Stimulated activated CD8-positive, alpha-beta memory T cell treated with anti-CD3 and anti-CD28 coated beads, Interleukin-4, amount 100 ng/mL, for 4 hours (primary cell): ENCODE results near the gene PROP1.
"Not testable (repeated sequence)": the region's sequence is repeated elsewhere in the genome, so short reads cannot be mapped to it uniquely, and the experiment has no call there.

ENCODE experiments used
- DNase-seq, 2 donors: peaks; one replicate each; pipeline ENCODE4 v3.0.0-alpha.2; 2020; ENCODE audit warnings: low read depth in 2 of 2, low spot score in 1 of 2

PROP1 gene

DNA sequence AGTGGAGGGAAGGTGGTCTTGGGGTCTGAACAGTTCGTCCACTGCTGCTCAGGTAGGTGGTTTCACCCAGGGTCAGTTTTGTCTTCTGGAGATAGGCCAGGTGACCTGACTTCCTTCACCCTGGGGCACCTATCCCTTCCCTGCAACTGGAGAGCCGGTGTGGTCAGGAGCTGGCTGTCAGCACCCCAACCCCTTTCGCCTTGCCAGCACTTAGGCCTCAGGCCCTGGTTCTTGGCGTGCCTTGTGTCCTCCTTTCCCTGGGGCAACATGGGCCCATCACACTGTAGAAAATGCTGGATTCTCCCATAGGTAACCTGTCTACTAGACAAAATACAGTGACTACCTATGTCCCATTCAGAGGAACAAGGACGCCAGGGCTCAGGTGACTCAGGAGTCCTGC is 13.1 kb downstream of the PROP1 start:
- no peak for DNase-seq

DNA sequence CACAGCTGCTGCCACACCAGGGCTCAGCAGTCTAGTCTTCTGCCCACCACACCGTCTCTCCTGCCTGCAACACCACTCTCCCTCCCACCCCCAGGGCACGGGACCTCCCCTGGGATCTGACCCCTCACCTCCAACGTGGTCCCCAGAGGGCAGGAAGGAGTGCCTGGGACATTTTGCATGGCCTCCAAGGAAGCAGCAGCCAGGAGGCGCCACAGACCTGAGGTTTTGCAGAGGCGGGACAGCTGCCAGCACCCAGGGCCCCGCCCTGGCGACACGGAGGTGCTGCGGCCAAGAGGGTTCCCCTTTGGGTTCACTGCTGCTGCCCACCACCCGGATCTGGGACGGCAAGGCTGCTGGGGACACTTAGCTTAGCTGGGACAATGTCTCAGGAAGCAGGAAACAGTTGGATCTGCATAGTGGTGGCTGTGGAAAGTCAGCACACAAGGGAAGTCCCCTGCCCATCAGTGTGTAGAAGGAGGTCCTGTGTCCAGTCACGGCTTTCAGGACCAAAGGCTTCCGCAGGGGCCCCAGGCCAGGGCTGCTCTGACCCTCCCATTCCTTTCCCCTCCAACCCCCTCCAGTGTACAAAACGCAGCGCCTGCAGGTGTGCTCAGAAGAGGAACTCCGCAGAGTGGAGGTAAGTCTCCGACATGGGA is 13.8 kb downstream of the PROP1 start:
- DNase-seq: no peak

DNA sequence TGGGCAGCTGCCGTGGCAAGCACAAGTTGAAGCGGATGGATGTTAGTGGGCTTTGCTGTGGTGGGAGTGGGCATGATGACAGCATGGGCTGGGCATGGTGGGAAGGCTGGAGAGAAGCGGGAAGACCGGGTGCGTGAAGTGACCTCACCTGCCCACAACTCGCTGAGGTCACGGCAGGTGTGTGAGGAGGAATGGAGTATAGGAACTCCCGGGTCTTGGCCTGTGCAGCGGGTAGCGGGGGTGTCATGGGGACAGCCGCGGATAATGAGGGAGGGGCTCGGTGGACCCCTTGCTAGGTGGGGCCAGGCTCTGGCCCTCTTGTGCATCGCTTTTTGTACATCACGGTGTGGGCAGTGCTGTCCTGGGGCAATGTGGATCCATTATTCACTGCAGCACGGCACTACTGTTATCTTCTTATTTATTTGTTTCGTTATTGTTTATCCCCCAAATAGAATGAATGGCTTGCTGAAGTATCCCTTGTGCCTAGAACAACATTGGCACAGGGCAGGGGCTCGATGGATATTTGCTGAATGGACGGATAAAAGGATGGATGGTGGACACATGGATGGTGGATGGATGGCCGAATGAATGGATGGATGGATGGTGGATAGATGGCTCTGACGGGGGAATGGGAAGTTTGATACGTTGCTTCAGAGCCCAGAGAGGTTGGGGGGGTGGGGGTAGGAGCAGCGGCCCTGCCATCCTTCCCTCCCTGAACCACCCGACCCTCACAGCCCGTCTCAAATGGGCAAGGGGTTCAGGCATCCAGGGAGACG is 14.6 kb downstream of the PROP1 start:
- no peak for DNase-seq

DNA sequence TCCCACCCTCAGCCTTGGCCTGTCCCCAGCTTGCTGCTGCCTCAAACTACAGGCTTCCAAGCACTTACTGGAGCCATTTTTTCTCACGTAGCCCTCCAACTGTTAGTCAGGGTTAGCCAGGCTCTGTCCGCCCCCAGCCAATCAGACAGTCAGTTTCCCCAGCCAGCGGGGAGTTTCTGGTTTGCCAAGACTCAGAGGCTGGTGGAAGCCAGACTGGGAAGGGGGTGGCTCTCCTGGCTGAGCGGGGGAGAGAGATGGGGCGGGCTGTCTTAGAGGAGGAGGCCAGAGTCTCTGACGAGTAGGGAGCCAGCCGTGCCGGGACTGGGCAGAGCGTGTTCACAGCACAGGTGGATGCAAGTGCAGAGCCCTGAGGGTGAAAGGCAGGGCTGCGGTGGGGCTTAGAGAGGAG is 15.3 kb downstream of the PROP1 start:
- DNase-seq: no peak

DNA sequence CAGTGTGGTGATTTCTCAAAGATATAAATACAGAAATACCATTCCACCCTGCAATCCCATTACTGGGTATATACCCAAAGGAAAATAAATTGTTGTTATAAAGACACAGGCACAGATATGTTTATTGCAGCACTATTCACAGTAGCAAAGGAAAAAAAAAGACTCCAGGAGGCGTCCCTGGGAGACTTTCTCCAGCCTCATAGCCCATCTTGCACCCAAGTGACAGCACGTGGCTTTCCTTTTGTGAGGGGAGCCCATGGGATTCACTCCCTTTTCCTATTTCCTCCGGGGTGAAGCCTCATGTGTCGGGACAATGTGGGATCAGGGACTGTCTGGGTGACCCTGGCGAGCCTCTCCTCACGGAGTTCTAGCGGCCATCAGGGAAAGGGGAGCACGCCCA is 18.4 kb downstream of the PROP1 start:
- not testable (repeated sequence) for DNase-seq

DNA sequence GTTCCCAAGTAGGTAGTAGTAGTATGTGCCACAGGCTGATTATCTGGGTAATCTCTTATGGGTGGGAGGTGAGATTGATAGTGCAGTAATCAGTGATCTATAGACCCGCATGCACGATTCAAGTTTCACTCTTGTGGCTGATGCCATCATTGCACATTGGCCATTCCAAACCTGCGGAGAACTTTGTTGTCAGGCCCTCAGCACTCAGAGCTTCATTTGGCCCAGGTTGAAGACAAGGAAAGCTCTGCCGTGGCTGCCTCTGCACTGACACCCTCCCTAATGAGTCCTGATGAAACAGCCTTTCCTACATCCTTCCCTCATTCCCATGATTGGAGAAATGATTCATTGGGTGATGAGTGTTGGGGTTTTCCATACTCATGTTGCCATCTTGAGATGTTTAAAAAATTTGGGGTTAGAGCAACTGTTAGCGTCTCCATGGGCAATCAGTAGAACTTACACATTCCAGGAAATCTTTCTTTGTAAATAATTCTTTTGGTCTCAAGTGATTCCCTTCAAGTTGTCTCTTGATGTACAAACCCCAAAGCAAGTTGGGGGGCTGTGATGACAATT is 22.9 kb downstream of the PROP1 start:
- no peak for DNase-seq

DNA sequence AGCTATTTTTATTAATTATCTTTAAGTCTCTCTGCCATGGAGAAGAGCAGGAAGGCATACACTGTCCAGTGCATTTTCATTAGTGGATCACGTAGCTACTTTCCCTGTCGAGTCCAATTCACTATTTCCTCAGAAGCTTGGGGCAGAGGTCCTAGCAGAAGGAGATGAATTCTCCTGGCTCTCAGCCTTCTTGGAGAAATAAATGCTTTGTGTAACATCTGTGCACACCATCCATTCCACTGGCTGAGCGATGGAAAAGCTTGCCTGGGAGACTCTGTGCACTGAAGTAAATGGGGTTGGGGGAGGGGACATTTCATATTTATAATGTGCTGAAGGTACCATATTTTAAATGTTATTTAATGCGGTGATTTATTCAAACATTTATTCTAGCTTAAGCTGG is 23.4 kb downstream of the PROP1 start:
- no peak for DNase-seq

DNA sequence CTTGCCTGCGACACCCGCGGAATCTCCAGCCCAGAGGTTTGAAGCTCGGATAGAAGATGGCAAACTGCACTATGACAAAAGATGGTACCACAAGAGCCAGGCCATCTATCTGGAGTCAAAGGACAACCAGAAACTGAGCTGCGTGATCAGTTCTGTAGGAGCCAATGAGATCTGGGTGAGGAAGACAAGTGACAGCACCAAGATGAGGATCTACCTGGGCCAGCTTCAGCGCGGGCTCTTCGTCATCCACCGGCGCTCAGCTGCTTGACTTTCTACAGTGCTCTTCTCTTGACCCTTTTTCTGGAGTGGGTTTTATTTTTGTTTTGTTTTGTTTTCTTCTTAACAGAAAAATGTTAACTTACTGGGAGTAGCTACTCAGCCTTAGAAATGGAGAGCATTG is 24.0 kb downstream of the PROP1 start:
- not testable (repeated sequence) for DNase-seq

DNA sequence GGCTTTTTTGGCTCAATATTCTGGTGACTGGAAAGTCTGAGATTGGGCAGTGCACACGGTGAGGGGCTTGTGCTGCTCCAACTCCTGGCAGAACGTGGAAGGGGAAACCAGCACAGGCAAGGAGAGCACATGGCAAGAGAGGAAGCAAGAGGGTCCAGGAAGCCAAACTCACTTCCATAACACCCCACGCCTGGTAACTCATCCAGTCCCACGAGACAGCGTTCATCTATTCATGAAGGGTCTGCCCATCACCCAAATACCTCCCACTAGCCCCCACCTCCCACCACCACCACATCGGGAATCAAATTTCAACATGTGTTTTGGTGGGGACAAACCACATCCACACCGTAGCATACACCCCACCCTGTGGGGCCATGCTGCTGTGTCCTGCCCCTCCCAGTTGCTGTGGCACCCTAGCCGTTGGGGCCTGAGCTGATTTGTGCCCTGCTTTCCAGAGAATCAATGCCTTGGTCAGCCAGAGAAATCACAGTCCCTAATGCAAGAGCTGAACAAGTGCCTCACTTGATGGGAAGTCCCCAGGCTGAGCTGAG is 27.3 kb downstream of the PROP1 start:
- DNase-seq: no peak

DNA sequence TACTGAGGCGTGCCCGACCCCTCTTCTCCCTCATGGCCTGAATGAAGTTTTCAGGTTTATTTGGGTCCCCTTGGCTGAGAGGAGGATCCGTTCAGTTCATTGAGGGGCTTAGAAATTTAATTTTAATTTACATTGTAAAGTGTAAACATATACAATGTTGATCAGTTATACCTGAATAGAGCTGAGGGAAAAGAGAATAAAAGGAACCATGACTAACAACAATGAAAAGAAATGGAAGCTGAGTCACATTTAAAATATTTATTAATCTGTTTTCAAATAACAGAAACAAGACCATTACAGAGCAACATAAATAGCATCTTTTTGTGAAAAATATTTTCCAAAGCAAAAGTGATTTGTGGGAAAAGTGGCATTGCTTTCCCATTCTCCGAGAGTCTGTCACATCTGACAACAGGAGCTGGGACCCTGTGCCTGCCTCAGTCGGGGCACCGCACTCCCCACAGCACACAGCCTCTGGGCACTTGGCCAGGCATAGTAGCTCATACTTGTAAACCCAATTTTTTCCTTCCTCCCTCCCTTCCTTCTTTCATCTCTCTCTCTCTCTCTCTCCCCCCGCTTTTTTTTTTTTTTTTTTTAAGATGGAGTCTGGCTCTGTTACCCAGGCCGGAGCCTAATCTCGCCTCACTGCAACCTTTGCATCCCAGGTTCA is 28.7 kb downstream of the PROP1 start:
- no peak for DNase-seq

DNA sequence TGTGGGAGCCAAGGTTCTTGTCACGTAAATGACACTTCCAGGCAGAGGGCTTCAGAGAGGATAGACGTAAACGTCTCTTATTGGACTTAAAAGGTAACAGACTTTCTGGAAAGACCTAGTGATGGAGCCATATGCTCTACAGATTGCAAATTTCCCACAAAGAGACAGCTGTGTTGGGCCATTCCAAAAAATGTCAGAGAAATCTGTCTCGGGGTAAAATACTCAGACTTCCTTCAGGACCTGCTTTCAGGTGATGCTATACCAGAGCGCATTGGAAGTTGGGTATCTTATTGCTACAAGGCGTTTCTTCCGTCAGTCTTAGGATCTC is 29.2 kb downstream of the PROP1 start:
- DNase-seq: no peak

DNA sequence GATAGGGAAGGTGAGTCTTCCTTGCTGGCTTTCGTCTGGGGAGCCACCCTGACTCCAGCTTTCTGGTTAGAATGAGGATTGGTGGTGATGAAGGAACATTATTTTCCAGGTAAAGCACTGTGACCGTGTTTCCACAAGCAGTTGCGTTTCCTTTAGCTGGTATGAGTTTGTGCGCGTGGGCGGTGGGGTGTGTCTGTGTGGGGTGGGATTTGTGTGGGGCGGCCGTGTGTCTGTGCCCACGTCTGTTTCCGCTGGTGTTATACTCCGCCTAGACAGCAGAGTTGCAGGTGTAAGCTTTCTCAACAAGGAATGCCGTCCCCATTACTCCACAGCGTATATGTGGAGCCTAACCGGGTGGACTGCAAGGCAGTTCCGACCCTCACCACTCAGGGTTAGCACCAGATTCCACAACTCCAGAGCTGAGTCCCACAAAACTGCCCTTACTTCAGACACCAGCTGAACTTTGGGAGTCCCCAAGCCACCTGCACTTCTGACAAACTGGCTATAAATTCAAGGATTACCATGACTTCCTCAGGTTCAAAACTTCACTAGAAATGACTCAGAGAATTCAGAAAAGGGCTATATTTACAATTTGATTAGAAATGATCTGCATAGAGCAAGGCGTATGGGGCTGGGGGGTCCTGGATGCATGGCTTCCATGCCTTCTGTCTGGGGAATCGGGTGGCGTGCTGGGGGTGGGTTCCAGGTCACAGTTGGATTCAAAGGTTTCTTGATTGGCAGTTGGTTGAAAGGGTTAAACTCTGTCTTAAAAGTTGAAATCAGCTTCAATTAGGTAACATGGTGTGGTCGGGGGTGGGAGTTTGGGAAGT is 29.8 kb downstream of the PROP1 start:
- DNase-seq: no peak

DNA sequence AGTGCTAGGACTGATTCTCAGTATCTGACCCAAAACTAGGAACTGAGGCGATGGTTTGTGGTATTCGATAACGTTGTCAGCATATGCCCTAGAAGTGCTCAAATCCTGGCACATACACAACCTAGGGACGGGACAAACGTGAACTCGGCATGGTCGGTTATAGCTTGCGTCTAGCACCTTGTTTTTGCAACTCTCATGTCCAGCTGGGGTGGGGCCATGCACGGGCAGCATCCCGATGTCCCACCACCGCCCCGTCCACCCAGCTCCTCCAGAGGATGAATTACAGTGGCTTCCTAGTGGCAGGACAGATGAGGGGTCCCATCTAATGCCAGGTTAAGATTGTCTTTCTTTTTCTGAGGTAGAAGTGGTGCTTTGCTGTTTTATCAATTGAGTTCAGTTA is 31.6 kb downstream of the PROP1 start:
- no peak for DNase-seq

DNA sequence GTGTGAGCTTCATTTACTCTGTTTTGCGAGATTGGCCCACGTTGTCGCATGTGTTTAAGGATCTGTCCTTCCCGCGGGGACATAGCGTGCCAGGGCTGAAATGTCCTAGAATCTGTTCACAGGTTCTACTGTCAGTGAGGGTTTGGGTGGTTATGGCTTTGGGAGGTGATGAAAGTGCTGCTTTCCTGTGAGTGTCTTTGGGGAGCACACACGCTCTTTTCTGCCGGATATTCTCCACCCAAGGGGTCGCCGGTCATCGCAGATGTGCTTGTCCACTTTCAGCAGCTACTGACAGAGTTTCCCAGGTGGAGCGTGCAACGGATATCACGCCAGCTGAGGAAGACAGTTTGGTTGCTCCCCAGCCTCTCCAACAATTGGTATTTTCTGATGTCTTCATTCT is 32.1 kb downstream of the PROP1 start:
- no peak for DNase-seq

DNA sequence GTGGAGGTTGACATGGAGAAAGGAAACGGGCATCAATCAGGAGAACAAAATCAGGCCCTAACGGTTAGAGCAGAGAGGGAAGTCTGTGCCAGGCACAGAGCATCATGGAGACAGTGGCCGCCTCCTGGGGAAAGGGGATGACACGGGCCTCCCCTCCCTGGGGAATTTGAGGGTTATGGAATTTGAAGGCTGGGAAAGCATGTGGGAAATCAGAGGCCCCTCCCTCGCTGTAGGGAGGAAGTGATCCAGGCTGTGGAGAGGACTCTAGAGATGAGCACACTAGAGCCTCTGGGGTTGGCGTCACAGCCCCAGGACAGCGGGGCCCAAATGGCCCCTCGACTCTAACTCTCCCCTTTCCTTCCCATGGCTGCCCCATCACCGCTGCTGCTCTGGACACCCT is 36.7 kb downstream of the PROP1 start:
- no peak for DNase-seq

DNA sequence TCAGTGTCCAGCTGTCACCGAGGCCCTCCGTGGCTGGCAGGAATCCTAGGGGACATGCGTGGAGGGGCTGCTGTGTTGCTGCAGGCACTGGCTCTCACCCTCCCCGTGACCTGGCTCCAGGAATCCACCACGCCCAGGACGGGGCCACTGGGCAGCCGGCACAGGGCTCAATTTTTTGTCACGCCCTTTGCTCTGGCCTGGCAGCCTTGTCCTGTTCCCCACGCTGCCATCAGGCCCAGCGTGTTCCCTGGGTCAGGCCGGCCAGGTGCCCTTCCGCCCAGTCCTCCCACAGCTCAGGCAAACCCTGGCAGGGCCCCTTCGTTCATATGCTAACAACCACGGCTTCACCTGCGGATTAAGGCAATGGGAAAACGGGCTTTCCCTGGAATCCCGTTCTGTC is 37.3 kb downstream of the PROP1 start:
- DNase-seq: no peak

DNA sequence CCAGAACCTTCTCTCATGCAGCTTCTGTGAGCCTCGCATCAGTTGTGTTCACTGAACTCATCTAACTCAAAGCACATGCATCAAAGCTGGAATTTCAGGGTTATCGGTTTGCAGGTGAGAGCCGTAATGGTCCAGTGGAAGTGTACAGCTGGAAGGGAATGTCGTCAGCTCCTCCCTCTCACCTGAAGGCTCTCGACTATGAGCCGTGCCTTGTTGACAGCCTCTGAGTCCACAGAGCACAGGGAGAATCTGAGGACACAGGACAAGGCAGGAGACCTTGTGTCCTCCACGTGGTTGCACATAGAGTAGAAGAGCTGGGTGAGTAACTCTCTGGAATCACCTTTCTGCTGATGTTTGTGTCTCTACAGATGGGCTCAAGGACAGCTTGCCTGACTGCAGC is 38.8 kb downstream of the PROP1 start:
- DNase-seq: no peak

DNA sequence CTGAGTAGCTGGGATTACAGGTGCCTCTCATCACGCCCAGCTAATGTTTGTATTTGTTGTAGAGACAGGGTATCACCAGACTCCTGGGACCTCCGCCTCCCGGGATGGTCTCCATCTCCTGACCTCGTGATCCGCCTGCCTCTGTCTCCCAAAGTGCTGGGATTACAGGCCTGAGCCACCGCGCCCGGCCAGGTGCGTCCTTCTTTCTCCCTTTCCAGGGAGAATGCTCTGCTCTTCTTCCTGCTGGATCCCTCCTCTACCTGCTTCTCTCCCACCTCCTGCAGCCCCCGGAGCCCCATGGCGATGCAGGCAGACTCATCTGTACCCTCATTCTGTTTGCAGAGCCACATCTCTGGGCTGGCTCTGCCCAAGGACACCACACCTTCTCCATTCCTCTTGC is 42.9 kb downstream of the PROP1 start:
- not testable (repeated sequence) for DNase-seq

DNA sequence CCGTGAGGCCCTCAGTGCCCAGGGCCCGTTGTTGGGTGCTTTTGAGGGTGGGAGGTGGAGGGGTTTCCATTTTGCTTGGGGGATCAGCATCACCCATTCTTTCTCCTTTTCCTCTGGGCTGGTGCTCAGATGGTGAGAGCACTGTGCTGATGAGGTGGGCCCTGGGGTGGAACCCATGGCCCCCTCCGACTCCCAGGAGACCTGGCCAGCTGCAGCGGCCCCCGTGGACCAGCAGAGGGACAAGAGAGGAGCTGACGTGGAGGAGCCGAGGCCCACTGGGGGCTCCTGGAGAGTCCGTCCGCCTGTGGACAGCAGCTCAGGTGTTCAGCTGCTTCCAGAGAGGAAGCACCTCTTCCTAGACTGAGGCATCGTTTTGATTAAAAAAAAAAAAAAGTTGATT is 46.4 kb downstream of the PROP1 start:
- not testable (repeated sequence) for DNase-seq

DNA sequence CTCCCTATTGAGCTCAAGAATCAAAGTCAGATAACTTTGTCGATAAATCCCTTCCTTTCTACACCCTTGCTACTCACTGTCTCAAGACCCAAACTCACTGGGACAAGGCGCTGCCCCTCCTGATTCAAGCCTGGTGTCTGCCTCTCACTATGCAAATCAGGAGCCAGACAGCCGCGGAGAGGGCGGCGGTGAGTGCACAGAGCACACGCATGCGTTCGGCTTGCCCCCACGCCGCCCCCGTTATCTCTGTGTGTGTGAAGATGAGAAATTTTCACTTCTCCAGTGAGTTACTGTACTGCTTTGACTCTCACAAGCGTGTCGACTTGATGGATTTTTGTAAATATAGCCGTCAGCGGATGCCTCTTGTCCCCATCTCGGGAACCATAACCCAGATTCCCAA is 47.0 kb downstream of the PROP1 start:
- not testable (repeated sequence) for DNase-seq

DNA sequence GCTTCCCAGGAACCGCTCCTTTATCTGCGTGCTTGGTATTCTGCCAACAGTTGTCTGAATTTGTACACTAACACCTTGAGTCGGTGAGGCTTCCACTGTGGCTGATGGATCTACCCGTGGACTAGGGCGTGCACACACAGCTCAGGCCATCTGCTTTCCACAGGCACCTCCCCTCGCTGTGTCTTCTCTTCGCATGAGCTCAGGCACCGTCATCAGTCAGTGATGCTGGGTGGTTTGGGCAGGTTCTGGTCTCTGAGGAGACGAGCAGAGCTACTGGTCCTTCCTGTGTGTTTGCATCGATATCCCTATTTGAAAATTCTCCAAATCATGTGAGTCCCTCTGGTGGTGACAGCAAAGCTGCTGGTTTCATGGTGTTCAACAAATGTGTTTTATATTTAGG is 48.1 kb downstream of the PROP1 start:
- not testable (repeated sequence) for DNase-seq
